Fibroblast of skin of back (primary cell): ENCODE data around the gene VSTM2B.
"Not testable (repeated sequence)": the region's sequence is repeated elsewhere in the genome, so short reads cannot be mapped to it uniquely, and the experiment has no call there.

Experiments used
- DNase-seq: peaks from one replicate; pipeline ENCODE4 v3.0.0-alpha.2; 2013

Gene VSTM2B

GRCh38 chr19:29547361-29547960, 21.7 kb downstream of the VSTM2B start:
- DNase-seq = no peak

DNA sequence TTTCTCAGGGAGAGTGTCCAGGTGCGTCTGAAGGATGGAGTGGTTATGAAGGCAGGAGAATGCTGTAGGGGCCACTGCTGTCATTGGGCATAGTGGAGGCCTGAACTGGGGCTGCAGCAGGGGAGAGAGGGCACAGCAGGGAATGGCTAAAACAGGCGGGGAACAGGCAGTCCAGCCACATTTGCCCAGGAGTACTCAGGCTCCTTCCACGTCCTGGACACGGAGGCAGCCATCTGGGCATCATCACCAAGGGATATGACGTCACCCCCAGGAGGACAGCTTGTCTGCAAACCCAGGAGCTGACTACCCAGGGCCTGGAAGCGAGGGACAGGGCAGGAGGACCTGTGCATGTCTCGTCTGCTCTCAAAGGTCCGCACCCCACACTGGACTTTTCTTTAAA, 22.2 kb downstream of the VSTM2B start:
- no peak for DNase-seq

GRCh38 chr19:29548483-29549085, 22.8 kb downstream of the VSTM2B start:
- no peak for DNase-seq

- no peak for DNase-seq
Measured at GRCh38 chr19:29549105-29550070, 23.6 kb downstream of the VSTM2B start.

DNA sequence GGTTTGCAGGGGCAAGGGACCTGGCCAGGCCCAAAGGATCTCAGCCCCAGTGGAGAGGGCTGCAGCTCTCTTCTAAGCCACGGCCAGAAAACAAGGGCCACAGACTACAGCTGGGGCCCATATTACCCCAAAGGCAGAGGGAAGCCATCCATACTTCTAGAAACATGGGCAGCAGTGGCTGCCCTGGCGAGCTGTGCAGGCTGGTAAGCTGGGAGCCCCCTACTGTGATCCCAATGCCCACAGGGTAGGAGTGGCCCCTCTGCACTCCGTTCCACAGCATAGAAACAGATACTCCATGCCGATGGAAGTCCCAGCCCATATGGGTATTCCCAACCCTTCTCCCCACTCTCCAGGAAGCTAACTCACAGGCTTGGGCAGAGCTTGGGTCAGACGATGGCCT, 25.1 kb downstream of the VSTM2B start:
- DNase-seq = no peak

DNA sequence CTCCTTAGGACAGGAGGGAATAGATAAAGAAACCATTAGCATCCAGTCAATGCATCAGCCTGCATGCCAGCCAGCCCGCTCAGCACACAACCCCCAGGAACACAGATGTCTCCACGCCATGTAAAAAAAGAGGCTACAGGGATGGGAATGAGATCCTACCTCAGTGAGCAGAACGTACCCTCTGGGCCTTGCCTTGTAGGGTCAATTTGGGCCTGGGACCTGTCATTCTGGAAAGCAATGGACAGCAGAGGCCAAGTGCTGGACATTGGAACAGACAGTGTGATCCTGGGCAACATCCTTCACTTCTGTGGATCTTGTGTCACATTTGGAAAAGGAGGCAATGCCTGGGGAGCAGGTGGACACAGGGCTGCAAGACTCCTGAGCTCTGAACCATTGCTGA, 26.0 kb downstream of the VSTM2B start:
- no peak for DNase-seq

DNA sequence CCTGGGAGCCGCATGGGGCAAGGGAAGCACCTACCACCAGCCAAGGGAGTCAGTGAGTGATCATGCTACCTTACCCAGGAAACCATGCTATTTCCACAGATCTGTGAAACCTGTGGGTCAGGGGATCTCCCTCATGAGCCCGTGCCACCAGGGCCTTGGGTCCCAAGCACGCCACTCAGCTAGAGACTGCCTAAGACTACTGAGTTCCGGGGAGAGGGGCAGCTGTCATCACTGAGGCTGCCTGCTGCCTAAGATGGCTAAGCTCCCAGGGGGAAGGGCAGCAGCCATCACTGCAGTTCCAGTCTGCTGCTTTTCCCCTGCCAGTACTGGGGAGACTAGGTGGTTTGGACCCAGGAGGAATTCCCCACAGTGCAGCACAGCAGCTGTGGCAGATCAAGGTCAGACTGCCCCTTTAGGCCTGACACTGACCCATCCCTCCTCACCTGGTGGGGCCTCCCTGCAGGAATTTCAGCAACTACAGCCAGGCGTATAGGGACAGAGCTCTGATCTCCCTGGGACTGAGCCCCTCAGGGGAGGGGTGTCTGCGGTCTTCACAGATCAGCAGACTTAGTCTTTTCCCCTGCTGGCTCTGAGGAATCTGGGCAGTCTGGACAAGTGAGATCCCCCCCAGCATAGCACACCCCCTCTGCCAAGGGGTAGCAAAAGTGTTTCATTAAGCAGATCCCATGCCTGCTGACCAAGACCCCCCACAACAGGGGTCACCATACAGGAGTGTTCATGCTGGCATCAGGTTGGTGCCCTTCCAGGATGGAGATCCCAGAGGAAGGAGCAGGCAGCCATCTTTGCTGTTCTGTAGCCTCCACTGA, 26.9 kb downstream of the VSTM2B start:
- DNase-seq = no peak

GRCh38 chr19:29554149-29554548, 28.4 kb downstream of the VSTM2B start:
- no peak for DNase-seq

DNA sequence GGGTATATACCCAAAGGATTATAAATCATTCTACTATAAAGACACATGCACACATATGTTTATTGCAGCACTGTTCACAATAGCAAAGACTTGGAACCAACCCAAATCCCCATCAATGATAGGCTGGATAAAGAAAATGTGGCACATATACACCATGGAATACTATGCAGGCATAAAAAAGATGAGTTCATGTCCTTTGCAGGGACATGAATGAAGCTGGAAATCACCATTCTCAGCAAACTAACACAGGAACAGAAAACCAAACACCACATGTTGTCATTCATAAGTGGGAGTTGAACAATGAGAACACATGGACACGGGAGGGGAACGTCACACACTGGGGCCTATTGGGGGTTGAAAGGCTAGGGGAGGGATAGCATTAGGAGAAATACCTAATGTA, 33.3 kb downstream of the VSTM2B start:
- DNase-seq = not testable (repeated sequence)

DNA sequence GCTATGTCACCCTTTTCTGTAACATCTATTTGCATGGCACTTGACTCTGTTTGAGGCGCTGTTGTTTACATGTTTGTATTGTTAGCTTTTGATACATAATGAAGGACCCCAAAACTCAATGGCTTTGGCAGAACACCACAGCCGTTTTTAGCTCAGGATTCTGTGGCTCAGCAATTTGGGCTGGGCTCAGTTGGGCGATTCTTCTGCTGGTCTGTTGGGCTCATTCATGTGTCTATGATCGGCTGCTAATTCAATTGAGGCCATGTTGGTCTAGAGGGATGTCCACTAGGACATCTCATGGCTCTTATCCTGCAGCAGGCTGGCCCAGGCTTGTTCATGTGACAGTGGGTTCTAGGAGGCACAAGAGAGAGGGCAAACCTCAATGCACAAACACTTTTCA, 33.9 kb downstream of the VSTM2B start:
- no peak for DNase-seq

DNA sequence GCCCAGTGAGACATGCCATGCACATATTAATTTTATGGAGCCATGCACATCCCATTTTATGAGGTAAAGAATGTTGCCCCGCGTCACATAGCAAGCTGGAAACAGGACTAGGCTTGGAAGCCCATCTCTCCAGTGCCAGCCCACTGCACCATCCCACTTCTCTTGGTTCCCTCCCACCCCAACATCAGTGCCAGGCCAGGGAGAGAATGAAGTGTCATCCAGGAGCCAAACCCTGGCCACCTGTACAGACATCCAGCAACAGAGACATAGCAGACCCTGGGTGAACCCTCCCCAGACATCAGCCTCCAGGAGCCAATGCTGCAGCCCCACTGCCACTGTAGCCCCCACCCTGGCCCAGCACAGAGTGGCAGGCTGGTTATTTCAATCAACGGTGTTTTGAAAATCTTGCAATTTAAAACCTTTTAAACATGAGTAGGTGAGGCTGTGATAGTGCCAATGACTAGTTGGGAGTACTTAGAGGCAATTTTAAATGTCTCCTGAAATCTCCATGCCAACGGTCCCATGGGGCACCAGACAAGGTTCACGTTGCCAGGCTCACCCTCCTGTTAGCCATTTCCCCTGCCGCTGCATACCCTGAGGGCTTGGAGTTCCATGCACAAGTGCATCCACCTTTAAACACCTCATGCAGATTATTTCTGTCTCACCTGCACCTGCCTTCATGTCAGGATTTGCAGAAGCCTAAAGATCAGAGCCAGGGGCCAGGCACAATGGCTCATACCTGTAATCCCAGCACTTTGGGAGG, 34.7 kb downstream of the VSTM2B start:
- no peak for DNase-seq

- DNase-seq = no peak
Measured at GRCh38 chr19:29561601-29562000, 35.8 kb downstream of the VSTM2B start.

- no peak for DNase-seq
Measured at GRCh38 chr19:29562299-29563297, 36.8 kb downstream of the VSTM2B start.

- DNase-seq = no peak
Measured at GRCh38 chr19:29563486-29564101, 37.8 kb downstream of the VSTM2B start.

DNA sequence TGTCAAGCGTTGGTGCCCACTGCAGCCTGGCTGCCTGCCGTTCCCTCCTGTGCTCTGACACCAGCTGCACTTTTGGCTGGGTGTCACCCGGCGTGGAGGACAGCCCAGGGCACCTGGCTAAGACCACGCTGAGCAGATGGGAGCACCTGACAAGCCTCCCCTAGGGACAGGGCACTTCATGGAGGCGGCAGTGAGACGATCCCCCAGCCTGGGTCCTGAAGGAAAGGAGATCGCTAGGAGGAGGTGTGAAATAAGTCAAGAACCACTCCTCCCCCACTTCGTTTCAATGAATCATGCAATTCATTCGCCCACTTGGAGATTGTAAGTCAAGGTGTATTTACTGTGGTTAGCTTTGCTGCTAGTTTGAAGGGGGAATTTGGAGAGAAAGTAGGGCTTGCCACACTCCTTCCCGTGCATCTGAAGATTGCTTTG, 38.8 kb downstream of the VSTM2B start:
- DNase-seq = no peak

DNA sequence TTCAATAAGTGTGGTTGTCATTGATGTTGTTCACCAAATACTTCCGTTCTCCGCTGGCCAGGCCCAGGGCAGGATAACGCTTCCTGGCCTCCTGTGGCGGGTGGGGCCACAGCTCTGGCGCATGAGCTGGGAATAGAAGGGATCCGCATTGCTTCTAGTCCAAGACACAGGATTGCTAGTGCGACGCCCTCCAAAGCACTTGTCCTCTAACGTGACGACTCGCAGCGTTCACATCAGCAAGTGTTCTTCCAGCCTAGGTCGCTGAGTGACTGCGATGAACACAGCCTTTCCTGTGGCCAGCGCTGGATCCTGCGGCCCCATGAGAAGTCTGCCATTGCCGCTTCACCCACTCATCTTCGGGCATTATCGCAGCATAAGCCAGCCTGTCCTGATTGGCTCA, 39.4 kb downstream of the VSTM2B start:
- no peak for DNase-seq

GRCh38 chr19:29566496-29567054, 40.8 kb downstream of the VSTM2B start:
- no peak for DNase-seq

DNA sequence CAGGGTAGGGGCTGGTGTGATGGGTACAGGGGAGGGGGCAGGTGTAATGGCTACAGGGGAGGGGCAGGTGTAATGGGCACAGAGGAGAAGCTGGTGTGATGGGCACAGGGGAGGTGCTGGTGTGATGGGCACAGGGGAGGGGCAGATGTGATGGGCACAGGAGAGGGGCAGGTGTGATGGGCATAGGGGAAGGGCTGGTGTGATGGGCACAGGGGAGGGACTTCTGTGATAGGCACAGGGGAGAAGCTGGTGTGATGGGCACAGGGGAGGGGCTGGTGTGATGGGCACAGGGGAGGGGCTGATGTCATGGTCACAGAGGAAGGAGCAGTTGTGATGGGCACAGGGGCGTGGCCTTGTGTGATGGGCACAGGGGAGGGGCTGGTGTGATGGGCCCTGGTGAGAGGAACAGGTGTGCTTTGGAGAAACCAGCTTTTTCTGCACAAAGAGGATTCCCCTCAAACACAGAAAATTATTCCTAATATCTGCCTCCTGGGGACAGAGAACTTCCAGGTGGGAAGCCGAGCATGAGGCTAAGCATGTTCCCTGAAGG, 41.6 kb downstream of the VSTM2B start:
- no peak for DNase-seq
